ENCODE measurements around the gene SBNO2. TPM values are rescaled to one million over a fixed set of nuclear protein-coding genes. Genes with fewer than 3 reads are reported as not detected.
A peak's percentile ranks its signal among the peaks of the same experiment; 100 is the strongest.

Gene SBNO2
- total and polyA plus RNA-seq, 4 donors = 2.2 to 25.0 (median 15.0) TPM

GRCh38 chr19:1102407-1103131, 71.5 kb downstream of the SBNO2 start:
- H3K9ac ChIP-seq (ENCODE audit: low read depth in 1 of 2, low read length in 2 of 2) = peak overlapping the region in 1 of 2 donors; percentile 57
- no peak for DNase-seq (ENCODE audit: low spot score)
- TF ChIP-seq ATF3 (IDR thresholded peaks at IDR 0.05) = no peak
- peak in 1 of 2 donors; percentile 10 for TF ChIP-seq EGR1 (IDR thresholded peaks at IDR 0.05; ENCODE audit: low read depth in 2 of 2)
- peak; percentile 88 to 93 for TF ChIP-seq JUND (IDR thresholded peaks at IDR 0.05)
- peak; percentile 49 to 70 for TF ChIP-seq HNF4A (conservative IDR thresholded peaks at IDR 0.05)
- no peaks in the 10 kb centered on the region for H3K27me3 ChIP-seq (ENCODE audit: control insufficient read depth in 4 of 4, insufficient read depth in 4 of 4, low read length in 3 of 4)
- WGBS = 70% methylated on average over 17 of the region's 17 CpGs
- no peaks in the 10 kb centered on the region for H3K9me3 ChIP-seq (ENCODE audit: control insufficient read depth in 4 of 4, low read length in 3 of 4)
- H3K36me3 ChIP-seq (ENCODE audit: control insufficient read depth in 4 of 4, insufficient read depth in 3 of 4, low read depth in 1 of 4, low read length in 3 of 4) = peaks cover 2 to 14% (median 8%) of the 10 kb centered on the region in 4 donors
- peaks cover 21 to 60% (median 36%) of the 10 kb centered on the region in 4 donors for H3K4me1 ChIP-seq (ENCODE audit: control insufficient read depth in 4 of 4, insufficient read depth in 4 of 4, low read length in 3 of 4)
- peak overlapping the region; percentile 91 for H3K27ac ChIP-seq (ENCODE audit: low read depth in 1 of 2, low read length in 2 of 2)
- H3K4me3 ChIP-seq (ENCODE audit: low read depth in 1 of 3, low read length in 3 of 3) = no peak overlapping the region

DNA sequence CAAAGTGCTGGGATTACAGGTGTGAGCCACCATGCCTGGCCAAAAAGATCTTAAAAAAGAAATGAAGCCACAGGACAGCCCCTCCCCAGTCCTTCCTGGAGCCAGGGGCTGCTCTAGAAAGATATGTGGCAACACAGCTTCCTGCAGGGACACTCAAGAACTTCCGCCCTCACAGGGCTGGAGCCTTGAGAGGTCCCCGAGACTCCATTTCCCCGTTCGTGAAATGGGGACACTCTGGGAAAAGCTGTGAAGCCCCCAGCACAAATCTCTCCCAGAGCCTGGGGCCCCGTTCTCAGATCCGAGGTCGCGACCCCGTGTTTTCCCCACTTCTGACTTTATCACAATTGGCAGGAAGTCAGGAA, 72.8 kb downstream of the SBNO2 start:
- peaks cover 24 to 61% (median 39%) of the 10 kb centered on the region in 4 donors for H3K4me1 ChIP-seq (ENCODE audit: control insufficient read depth in 4 of 4, insufficient read depth in 4 of 4, low read length in 3 of 4)
- no peaks in the 10 kb centered on the region for H3K9me3 ChIP-seq (ENCODE audit: control insufficient read depth in 4 of 4, low read length in 3 of 4)
- H3K27ac ChIP-seq (ENCODE audit: low read depth in 1 of 2, low read length in 2 of 2) = peak overlapping the region; percentile 91
- TF ChIP-seq GABPA (IDR thresholded peaks at IDR 0.05 in 1 of 2, conservative IDR thresholded peaks at IDR 0.05 in 1 of 2) (peak in 1 of 2 donors; percentile 35), HNF4G (IDR thresholded peaks at IDR 0.05) (no peak), FOXA1 (IDR thresholded peaks at IDR 0.05) (no peak), EGR1 (IDR thresholded peaks at IDR 0.05; ENCODE audit: low read depth in 2 of 2) (peak in 1 of 2 donors; percentile 17)
- peak overlapping the region in 1 of 2 donors; percentile 16 for H3K9ac ChIP-seq (ENCODE audit: low read depth in 1 of 2, low read length in 2 of 2)
- no peak overlapping the region for H3K4me3 ChIP-seq (ENCODE audit: low read depth in 1 of 3, low read length in 3 of 3)
- H3K36me3 ChIP-seq (ENCODE audit: control insufficient read depth in 4 of 4, insufficient read depth in 3 of 4, low read depth in 1 of 4, low read length in 3 of 4) = peaks cover 0 to 4% (median 1%) of the 10 kb centered on the region in 4 donors
- 42% methylated on average over 9 of the region's 9 CpGs for WGBS
- no peak for DNase-seq (ENCODE audit: low spot score)
- no peaks in the 10 kb centered on the region for H3K27me3 ChIP-seq (ENCODE audit: control insufficient read depth in 4 of 4, insufficient read depth in 4 of 4, low read length in 3 of 4)

- DNase-seq (ENCODE audit: low spot score) = peak; percentile 65
- no peak overlapping the region for H3K4me3 ChIP-seq (ENCODE audit: low read depth in 1 of 3, low read length in 3 of 3)
- peaks cover 17 to 69% (median 50%) of the 10 kb centered on the region in 4 donors for H3K4me1 ChIP-seq (ENCODE audit: control insufficient read depth in 4 of 4, insufficient read depth in 4 of 4, low read length in 3 of 4)
- peak overlapping the region; percentile 14 to 73 for H3K9ac ChIP-seq (ENCODE audit: low read depth in 1 of 2, low read length in 2 of 2)
- 26% methylated on average over 15 of the region's 15 CpGs for WGBS
- H3K9me3 ChIP-seq (ENCODE audit: control insufficient read depth in 4 of 4, low read length in 3 of 4) = no peaks in the 10 kb centered on the region
- no peaks in the 10 kb centered on the region for H3K36me3 ChIP-seq (ENCODE audit: control insufficient read depth in 4 of 4, insufficient read depth in 3 of 4, low read depth in 1 of 4, low read length in 3 of 4)
- H3K27me3 ChIP-seq (ENCODE audit: control insufficient read depth in 4 of 4, insufficient read depth in 4 of 4, low read length in 3 of 4) = no peaks in the 10 kb centered on the region
- H3K27ac ChIP-seq (ENCODE audit: low read depth in 1 of 2, low read length in 2 of 2) = peak overlapping the region; percentile 88 to 97
- TF ChIP-seq NR2F2 (IDR thresholded peaks at IDR 0.05) = no peak
- TF ChIP-seq, protein P1, sequence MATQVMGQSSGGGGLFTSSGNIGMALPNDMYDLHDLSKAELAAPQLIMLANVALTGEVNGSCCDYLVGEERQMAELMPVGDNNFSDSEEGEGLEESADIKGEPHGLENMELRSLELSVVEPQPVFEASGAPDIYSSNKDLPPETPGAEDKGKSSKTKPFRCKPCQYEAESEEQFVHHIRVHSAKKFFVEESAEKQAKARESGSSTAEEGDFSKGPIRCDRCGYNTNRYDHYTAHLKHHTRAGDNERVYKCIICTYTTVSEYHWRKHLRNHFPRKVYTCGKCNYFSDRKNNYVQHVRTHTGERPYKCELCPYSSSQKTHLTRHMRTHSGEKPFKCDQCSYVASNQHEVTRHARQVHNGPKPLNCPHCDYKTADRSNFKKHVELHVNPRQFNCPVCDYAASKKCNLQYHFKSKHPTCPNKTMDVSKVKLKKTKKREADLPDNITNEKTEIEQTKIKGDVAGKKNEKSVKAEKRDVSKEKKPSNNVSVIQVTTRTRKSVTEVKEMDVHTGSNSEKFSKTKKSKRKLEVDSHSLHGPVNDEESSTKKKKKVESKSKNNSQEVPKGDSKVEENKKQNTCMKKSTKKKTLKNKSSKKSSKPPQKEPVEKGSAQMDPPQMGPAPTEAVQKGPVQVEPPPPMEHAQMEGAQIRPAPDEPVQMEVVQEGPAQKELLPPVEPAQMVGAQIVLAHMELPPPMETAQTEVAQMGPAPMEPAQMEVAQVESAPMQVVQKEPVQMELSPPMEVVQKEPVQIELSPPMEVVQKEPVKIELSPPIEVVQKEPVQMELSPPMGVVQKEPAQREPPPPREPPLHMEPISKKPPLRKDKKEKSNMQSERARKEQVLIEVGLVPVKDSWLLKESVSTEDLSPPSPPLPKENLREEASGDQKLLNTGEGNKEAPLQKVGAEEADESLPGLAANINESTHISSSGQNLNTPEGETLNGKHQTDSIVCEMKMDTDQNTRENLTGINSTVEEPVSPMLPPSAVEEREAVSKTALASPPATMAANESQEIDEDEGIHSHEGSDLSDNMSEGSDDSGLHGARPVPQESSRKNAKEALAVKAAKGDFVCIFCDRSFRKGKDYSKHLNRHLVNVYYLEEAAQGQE (IDR thresholded peaks at IDR 0.05) = no peak
- TF ChIP-seq TAF1 (conservative IDR thresholded peaks at IDR 0.05) = no peak
- TF ChIP-seq ZBTB33 (IDR thresholded peaks at IDR 0.05) = no peak
- TF ChIP-seq FOXA2 (IDR thresholded peaks at IDR 0.05) = peak; percentile 81
- TF ChIP-seq ATF3 (IDR thresholded peaks at IDR 0.05) = no peak
- TF ChIP-seq RAD21 (IDR thresholded peaks at IDR 0.05) = peak; percentile 18 to 32
- peak in 1 of 2 donors; percentile 18 for TF ChIP-seq EGR1 (IDR thresholded peaks at IDR 0.05; ENCODE audit: low read depth in 2 of 2)
- peak; percentile 76 for TF ChIP-seq SP1 (IDR thresholded peaks at IDR 0.05)
- TF ChIP-seq YY1 (IDR thresholded peaks at IDR 0.05) = no peak
- peak; percentile 66 for TF ChIP-seq FOXA1 (IDR thresholded peaks at IDR 0.05)
- peak; percentile 44 for TF ChIP-seq HNF4G (IDR thresholded peaks at IDR 0.05)
- TF ChIP-seq, protein P2, sequence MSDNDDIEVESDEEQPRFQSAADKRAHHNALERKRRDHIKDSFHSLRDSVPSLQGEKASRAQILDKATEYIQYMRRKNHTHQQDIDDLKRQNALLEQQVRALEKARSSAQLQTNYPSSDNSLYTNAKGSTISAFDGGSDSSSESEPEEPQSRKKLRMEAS (IDR thresholded peaks at IDR 0.05) = no peak
- TF ChIP-seq JUND (IDR thresholded peaks at IDR 0.05) = peak in 1 of 2 donors; percentile 31
- no peak for TF ChIP-seq GABPA (IDR thresholded peaks at IDR 0.05 in 1 of 2, conservative IDR thresholded peaks at IDR 0.05 in 1 of 2)
Measured at GRCh38 chr19:1098177-1099051, 75.7 kb downstream of the SBNO2 start.

Data from liver (tissue), 9 donors.